HEK293 (cell line): Measurements from ENCODE around the gene RND1.

Experiments
- CTCF ChIA-PET: fragments of 350-600 bp; formaldehyde crosslinking; extraction: SDS; loops from one replicate; lab custom pipeline; 2021; ENCODE audit warnings: antibody characterized with exemption; lab: Yijun Ruan, JAX
- POLR2A ChIA-PET: fragments of 300-600 bp; formaldehyde crosslinking; extraction: SDS; loops from one replicate; lab custom pipeline; 2020; ENCODE audit warnings: antibody characterized with exemption, inconsistent platforms; lab: Yijun Ruan, JAX
- H3K27ac ChIP-seq: fragments of 200-500 bp; sonication (Bioruptor generic); 2 replicates; pipeline ENCODE4 v1.5.1; 2014; ENCODE audit warnings: low read depth, low read length, control low read depth, inconsistent platforms; ENCODE audit errors: extremely low read depth
- H3K36me3 ChIP-seq, 2 experiments: fragments of 200-500 bp in 1 of 2; sonication (Bioruptor generic) in 1 of 2; 1 replicate in 1 of 2; 2 replicates in 1 of 2; pipeline ENCODE4 v1.5.1; 2014 to 2017; ENCODE audit warnings: inconsistent platforms in 2 of 2, low read length in 2 of 2; ENCODE audit not compliant: control insufficient read depth in 2 of 2, insufficient read depth in 1 of 2
- H3K4me1 ChIP-seq: fragments of 200-500 bp; sonication (Bioruptor generic); 2 replicates; pipeline ENCODE4 v1.5.1; 2014; ENCODE audit warnings: mild to moderate bottlenecking, low read length, inconsistent platforms; ENCODE audit not compliant: control insufficient read depth, insufficient read depth
- H3K4me3 ChIP-seq: 2 replicates; pipeline ENCODE4 v1.5.1; 2011; ENCODE audit warnings: low read depth, mild to moderate bottlenecking, control low read depth, low read length, moderate library complexity
- H3K9me3 ChIP-seq: fragments of 200-500 bp; sonication (Bioruptor generic); 2 replicates; pipeline ENCODE4 v1.5.1; 2014; ENCODE audit warnings: low read depth, low read length, inconsistent platforms; ENCODE audit not compliant: control insufficient read depth, insufficient read depth
- BCL11B ChIP-seq: fragments of 450-650 bp; formaldehyde crosslinking; IDR thresholded peaks from 2 replicates; pipeline ENCODE4 v1.5.1; 2016; ENCODE audit warnings: low read depth, missing biosample characterization, missing genetic modification characterization
- GLIS1 ChIP-seq: fragments of 450-650 bp; formaldehyde crosslinking; IDR thresholded peaks from 2 replicates; pipeline ENCODE4 v1.5.1; 2016; ENCODE audit warnings: missing biosample characterization, missing genetic modification characterization
- GLIS2 ChIP-seq: fragments of 450-650 bp; formaldehyde crosslinking; IDR thresholded peaks from 2 replicates; pipeline ENCODE4 v1.5.1; 2016; ENCODE audit warnings: missing biosample characterization, missing genetic modification characterization
- HIC1 ChIP-seq: fragments of 450-650 bp; formaldehyde crosslinking; IDR thresholded peaks from 2 replicates; pipeline ENCODE4 v1.5.1; 2016; ENCODE audit warnings: missing biosample characterization, missing genetic modification characterization
- KLF1 ChIP-seq: fragments of 450-650 bp; formaldehyde crosslinking; IDR thresholded peaks from 2 replicates; pipeline ENCODE4 v1.5.1; 2016; ENCODE audit warnings: missing biosample characterization, missing genetic modification characterization
- KLF7 ChIP-seq: fragments of 450-650 bp; formaldehyde crosslinking; IDR thresholded peaks from 2 replicates; pipeline ENCODE4 v1.5.1; 2016; ENCODE audit warnings: missing biosample characterization, missing genetic modification characterization, borderline replicate concordance
- SP7 ChIP-seq: fragments of 450-650 bp; formaldehyde crosslinking; IDR thresholded peaks from 2 replicates; pipeline ENCODE4 v1.5.1; 2016; ENCODE audit warnings: missing biosample characterization, missing genetic modification characterization
- YY2 ChIP-seq: fragments of 450-650 bp; formaldehyde crosslinking; IDR thresholded peaks from 2 replicates; pipeline ENCODE4 v1.5.1; 2016; ENCODE audit warnings: missing biosample characterization, missing genetic modification characterization
- ZBTB21 ChIP-seq: fragments of 450-650 bp; formaldehyde crosslinking; IDR thresholded peaks from 2 replicates; pipeline ENCODE4 v1.5.1; 2017; ENCODE audit warnings: missing biosample characterization, missing genetic modification characterization
- ZFP3 ChIP-seq: fragments of 450-650 bp; formaldehyde crosslinking; IDR thresholded peaks from 2 replicates; pipeline ENCODE4 v1.5.1; 2016; ENCODE audit warnings: low read depth, missing biosample characterization, missing genetic modification characterization
- ZNF24 ChIP-seq: fragments of 450-650 bp; formaldehyde crosslinking; IDR thresholded peaks from 2 replicates; pipeline ENCODE4 v1.5.1; 2016; ENCODE audit warnings: missing biosample characterization, missing genetic modification characterization
- ZNF324 ChIP-seq: fragments of 450-650 bp; formaldehyde crosslinking; IDR thresholded peaks from 2 replicates; pipeline ENCODE4 v1.5.1; 2016; ENCODE audit warnings: missing biosample characterization, missing genetic modification characterization
- ZNF335 ChIP-seq: fragments of 450-650 bp; formaldehyde crosslinking; conservative IDR thresholded peaks from 2 replicates; pipeline ENCODE4 v1.5.1; 2016; ENCODE audit warnings: missing biosample characterization, missing genetic modification characterization
- ZNF366 ChIP-seq: fragments of 450-650 bp; formaldehyde crosslinking; conservative IDR thresholded peaks from 2 replicates; pipeline ENCODE4 v1.5.1; 2016; ENCODE audit warnings: missing biosample characterization, missing genetic modification characterization
- ZNF398 ChIP-seq: fragments of 450-650 bp; formaldehyde crosslinking; IDR thresholded peaks from 2 replicates; pipeline ENCODE4 v1.5.1; 2017; ENCODE audit warnings: missing biosample characterization, missing genetic modification characterization
- ZNF48 ChIP-seq: fragments of 450-650 bp; formaldehyde crosslinking; IDR thresholded peaks from 2 replicates; pipeline ENCODE4 v1.5.1; 2016; ENCODE audit warnings: missing biosample characterization, missing genetic modification characterization
- ZNF514 ChIP-seq: fragments of 450-650 bp; formaldehyde crosslinking; IDR thresholded peaks from 2 replicates; pipeline ENCODE4 v1.5.1; 2016; ENCODE audit warnings: missing biosample characterization, missing genetic modification characterization
- ZNF596 ChIP-seq: fragments of 450-650 bp; IDR thresholded peaks from 2 replicates; pipeline ENCODE4 v1.5.0; 2018; ENCODE audit warnings: missing biosample characterization, mild to moderate bottlenecking, missing genetic modification characterization, moderate library complexity
- ZNF610 ChIP-seq: fragments of 450-650 bp; formaldehyde crosslinking; IDR thresholded peaks from 2 replicates; pipeline ENCODE4 v1.5.1; 2016; ENCODE audit warnings: missing biosample characterization, missing genetic modification characterization, borderline replicate concordance
- TF ChIP-seq, protein P1 (sequence below): fragments of 450-650 bp; formaldehyde crosslinking; IDR thresholded peaks from 2 replicates; pipeline ENCODE4 v1.5.1; 2017; ENCODE audit warnings: missing biosample characterization, missing genetic modification characterization
- TF ChIP-seq, protein P2 (sequence below): fragments of 450-650 bp; formaldehyde crosslinking; IDR thresholded peaks from 2 replicates; pipeline ENCODE4 v1.5.1; 2016; ENCODE audit warnings: missing biosample characterization, missing genetic modification characterization
- TF ChIP-seq, protein P3 (sequence below): fragments of 450-650 bp; formaldehyde crosslinking; IDR thresholded peaks from 2 replicates; pipeline ENCODE4 v1.5.1; 2016; ENCODE audit warnings: missing biosample characterization, missing genetic modification characterization

RND1 gene

GRCh38 chr12:48863291-48863690 lies 2.4 kb downstream of the RND1 start:
- H3K36me3 ChIP-seq: peaks cover 0 to 23% of the 10 kb centered on the region in 2 experiments; a peak in 2 of 3 replicates
- H3K9me3 ChIP-seq: no peaks in the 10 kb centered on the region
- H3K27ac ChIP-seq: no peak overlapping the region
- TF ChIP-seq KLF7 (tag by site-specific recombination) (no peak), YY2 (no peak), ZNF596 (tag by site-specific recombination) (no peak), KLF1 (no peak), BCL11B (tag by site-specific recombination) (no peak), HIC1 (tag by site-specific recombination) (no peak), ZNF48 (tag by site-specific recombination) (no peak), SP7 (tag by site-specific recombination) (no peak), ZNF610 (tag by site-specific recombination) (no peak), ZNF514 (tag by site-specific recombination) (no peak)
- TF ChIP-seq, protein P1, sequence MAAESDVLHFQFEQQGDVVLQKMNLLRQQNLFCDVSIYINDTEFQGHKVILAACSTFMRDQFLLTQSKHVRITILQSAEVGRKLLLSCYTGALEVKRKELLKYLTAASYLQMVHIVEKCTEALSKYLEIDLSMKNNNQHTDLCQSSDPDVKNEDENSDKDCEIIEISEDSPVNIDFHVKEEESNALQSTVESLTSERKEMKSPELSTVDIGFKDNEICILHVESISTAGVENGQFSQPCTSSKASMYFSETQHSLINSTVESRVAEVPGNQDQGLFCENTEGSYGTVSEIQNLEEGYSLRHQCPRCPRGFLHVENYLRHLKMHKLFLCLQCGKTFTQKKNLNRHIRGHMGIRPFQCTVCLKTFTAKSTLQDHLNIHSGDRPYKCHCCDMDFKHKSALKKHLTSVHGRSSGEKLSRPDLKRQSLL (tag by site-specific recombination): no peak
- TF ChIP-seq, protein P2, sequence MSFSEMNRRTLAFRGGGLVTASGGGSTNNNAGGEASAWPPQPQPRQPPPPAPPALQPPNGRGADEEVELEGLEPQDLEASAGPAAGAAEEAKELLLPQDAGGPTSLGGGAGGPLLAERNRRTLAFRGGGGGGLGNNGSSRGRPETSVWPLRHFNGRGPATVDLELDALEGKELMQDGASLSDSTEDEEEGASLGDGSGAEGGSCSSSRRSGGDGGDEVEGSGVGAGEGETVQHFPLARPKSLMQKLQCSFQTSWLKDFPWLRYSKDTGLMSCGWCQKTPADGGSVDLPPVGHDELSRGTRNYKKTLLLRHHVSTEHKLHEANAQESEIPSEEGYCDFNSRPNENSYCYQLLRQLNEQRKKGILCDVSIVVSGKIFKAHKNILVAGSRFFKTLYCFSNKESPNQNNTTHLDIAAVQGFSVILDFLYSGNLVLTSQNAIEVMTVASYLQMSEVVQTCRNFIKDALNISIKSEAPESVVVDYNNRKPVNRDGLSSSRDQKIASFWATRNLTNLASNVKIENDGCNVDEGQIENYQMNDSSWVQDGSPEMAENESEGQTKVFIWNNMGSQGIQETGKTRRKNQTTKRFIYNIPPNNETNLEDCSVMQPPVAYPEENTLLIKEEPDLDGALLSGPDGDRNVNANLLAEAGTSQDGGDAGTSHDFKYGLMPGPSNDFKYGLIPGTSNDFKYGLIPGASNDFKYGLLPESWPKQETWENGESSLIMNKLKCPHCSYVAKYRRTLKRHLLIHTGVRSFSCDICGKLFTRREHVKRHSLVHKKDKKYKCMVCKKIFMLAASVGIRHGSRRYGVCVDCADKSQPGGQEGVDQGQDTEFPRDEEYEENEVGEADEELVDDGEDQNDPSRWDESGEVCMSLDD (tag by site-specific recombination): no peak
- no peak overlapping the region for H3K4me3 ChIP-seq
- ChIA-PET POLR2A (no interaction called here), CTCF (interaction anchor here (0.6 to 9.2 kb wide), 6 partner anchors 9 to 215 kb away, joined by 3 to 84 read pairs (median 4); partner anchors contain the start of gene DDX23)
- H3K4me1 ChIP-seq: peaks cover 6% of the 10 kb centered on the region

GRCh38 chr12:48862760-48863159 lies 2.9 kb downstream of the RND1 start:
- Histone ChIP-seq H3K4me3 (no peak overlapping the region), H3K4me1 (peaks cover 6% of the 10 kb centered on the region)

GRCh38 chr12:48861111-48861510 lies 4.6 kb downstream of the RND1 start:
- H3K4me3 ChIP-seq: no peak overlapping the region
- H3K4me1 ChIP-seq: peaks cover 6% of the 10 kb centered on the region
- ChIA-PET POLR2A (no interaction called here), CTCF (interaction anchor here (9.2 kb wide), 1 partner anchor 29 kb away, joined by 84 read pairs; no protein-coding TSS in a partner anchor)
- H3K27ac ChIP-seq: no peak overlapping the region
- no peaks in the 10 kb centered on the region for H3K9me3 ChIP-seq
- peaks cover 0 to 31% of the 10 kb centered on the region in 2 experiments; a peak in 2 of 3 replicates for H3K36me3 ChIP-seq
- TF ChIP-seq ZNF335 (tag by site-specific recombination) (peak; percentile 69), ZNF398 (0 out of 2 replicates have a peak, but pooled peaks have one; percentile 22), ZNF366 (peak; percentile 23; the same call in 1 of the 2 replicates), GLIS1 (tag by site-specific recombination) (peak; percentile 54), ZBTB21 (tag by site-specific recombination) (peak; percentile 65; the same call in 1 of the 2 replicates), ZNF324 (tag by site-specific recombination) (no peak), GLIS2 (peak; percentile 29; the same call in 1 of the 2 replicates)
- TF ChIP-seq, protein P3, sequence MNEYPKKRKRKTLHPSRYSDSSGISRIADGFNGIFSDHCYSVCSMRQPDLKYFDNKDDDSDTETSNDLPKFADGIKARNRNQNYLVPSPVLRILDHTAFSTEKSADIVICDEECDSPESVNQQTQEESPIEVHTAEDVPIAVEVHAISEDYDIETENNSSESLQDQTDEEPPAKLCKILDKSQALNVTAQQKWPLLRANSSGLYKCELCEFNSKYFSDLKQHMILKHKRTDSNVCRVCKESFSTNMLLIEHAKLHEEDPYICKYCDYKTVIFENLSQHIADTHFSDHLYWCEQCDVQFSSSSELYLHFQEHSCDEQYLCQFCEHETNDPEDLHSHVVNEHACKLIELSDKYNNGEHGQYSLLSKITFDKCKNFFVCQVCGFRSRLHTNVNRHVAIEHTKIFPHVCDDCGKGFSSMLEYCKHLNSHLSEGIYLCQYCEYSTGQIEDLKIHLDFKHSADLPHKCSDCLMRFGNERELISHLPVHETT: no peak

More at GRCh38 chr12:48862760-48863159, 2.9 kb downstream of the RND1 start:
- H3K27ac ChIP-seq: no peak overlapping the region
- POLR2A ChIA-PET: no interaction called here
- TF ChIP-seq ZNF24 (tag by site-specific recombination): no peak
- TF ChIP-seq ZFP3 (tag by site-specific recombination): no peak
- peaks cover 0 to 26% of the 10 kb centered on the region in 2 experiments; a peak in 2 of 3 replicates for H3K36me3 ChIP-seq
- H3K9me3 ChIP-seq: no peaks in the 10 kb centered on the region
- CTCF ChIA-PET: interaction anchor here (1.3 to 9.2 kb wide), 3 partner anchors 10 to 28 kb away, joined by 8 to 84 read pairs (median 9); partner anchors contain the start of gene DDX23
